Activated T-cell treated with anti-CD3 and anti-CD28 coated beads for 24 hours (primary cell): ENCODE measurements around the gene FDX2.
A peak's percentile ranks its signal among the peaks of the same experiment; 100 is the strongest.
"Not testable (repeated sequence)": the region's sequence is repeated elsewhere in the genome, so short reads cannot be mapped to it uniquely, and the experiment has no call there.

ENCODE experiments used
- DNase-seq: peaks from one replicate; pipeline ENCODE4 v3.0.0-alpha.2; 2020; ENCODE audit warnings: low read depth

FDX2 gene

DNA sequence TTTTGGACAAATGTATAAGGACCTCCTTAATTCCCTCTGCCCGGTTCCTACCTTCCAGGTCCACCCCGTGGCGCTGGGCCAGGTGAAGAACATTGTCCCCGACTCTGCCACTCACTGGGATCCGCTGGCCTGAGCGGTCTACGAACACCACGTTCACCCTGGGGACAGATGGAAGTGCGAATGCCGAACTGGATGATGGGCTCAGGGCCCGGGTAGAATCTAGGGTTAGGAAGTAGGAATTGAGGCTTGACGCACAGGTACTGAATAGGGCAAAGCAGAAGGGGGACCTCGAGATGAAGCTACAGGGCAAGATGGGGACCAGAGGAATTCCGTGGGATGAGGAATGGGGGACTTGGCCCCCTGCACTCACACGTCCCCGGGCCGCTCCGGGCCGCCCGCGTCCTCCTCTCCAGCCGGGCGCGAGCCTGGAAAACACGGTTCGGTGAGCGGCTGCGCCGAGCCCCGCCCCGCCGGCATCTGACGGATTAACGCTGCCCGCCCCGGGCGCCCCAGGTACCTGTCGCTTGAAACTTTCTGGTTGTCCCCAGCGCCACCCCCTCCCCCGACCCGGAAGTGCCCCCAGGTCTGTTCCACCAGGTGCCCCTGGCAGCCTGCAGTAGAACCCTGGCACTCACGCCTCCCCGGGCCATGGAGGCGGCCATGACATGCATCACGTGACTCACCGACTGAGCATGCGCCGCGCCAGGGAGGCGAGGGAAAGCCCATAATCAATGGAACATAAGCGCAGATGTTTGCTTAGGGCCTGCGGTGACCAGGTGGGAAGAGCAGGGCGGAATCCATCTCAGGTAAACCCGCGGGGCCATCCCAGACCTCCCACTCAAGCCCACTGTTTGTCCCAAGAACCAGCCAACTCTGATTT, at the start of gene FDX2:
Gene FDX2, minus strand, starts transcription at position 681 of the 880 bp plus-strand sequence. Its CDS starts 19 bp downstream, at position 662.
- DNase-seq: peak; percentile 88

DNA sequence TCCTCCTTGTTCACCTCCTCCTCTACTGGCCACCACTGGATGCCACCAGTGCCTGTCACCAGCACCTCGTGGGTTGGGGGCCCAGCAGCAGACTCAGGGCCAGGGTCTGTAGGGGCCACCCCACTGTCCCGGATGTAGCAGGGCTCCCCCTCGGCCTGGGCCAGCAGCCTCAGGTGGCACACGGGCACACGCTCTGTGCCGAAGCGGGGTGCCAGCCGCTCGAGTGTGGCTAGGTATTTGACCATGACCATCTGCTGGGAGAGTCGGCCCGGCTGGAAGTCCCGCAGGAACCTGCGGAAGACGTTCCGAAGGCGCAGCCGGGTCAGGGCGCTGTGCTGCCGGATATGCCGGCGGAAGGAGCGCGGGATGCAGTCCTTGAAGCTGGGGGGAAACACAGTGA, 49.7 kb upstream of the FDX2 start:
- DNase-seq: no peak

DNA sequence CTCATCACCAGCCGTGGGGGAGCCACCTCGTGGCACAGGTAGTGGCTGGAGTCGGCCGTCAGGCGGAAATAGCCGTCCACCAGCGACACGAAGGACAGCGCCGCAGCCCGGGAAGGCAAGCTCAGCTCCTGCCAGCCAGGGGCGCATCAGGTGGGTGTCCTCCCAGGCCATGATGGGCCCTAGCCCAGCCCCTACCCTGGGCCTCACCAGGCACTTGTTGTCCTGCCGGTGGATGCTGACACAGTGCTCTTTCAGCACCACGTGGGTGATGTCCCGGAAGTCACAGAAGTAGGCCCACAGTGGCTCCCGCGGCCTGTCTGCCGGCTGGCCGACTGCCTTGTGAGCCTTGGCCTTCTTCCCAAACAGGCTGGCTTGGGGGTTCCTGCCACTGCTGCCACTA, 48.8 kb upstream of the FDX2 start:
- no peak for DNase-seq

DNA sequence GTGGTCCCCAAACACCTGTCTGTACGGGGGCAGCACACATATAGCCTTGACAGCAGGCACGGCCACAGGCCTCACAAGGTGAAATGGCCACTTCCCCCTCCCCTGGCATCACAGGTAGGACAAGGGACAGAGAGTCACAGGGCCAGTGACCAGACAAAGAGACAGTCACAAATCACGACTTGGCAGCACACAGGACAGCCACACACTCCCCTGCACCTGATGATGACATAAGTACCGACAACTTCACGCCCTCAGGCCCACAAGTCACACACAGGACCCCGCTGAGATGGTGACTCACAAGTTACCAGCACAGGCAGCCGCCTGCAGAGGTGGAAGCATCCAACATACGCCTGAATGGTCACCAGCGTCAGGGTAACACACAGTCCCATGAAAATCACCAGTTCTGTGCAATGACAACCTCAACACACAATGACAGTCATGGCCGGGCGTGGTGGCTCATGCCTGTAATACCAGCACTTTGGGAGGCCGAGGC, 48.0 kb upstream of the FDX2 start:
- no peak for DNase-seq

DNA sequence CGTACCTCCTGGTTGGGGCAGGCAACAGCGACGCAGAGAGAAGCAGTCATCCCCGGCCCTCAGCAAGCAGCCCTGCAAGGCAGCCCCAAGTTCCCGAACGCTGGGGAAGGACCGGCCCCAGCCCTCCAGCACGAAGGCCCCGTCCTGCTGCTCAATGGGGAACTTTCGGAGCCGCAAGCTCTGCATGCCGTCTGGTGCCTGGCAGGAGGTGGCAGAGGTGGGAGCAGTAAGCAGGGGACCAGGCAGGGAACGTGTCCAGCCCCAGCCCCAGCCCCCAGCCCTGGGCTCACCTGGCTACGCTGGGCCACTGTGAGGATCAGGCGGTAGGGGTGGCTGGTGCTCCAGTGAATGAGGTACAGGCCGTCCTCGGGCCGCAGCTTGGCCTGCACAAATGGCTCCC, 46.4 kb upstream of the FDX2 start:
- DNase-seq: no peak

DNA sequence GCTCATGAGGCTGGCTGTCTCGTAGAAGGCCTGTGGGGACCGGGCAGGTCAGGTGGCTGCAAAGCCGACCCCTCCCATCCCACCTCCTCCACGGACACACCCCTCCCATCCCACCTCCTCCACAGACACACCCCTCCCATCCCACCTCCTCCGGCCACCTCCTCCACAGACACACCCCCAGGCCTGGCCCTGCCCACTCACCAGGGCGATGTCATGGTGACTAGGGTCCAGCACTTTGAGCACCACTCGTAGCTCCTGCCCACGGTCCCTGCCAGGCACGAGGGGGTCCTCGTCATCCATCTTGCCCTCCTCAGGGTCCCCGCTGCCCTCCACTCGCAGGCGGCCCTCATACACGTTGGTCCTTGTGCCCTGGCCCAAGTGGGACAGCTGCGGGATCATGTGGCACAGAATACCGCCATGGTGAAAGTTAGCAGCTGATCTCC, 45.8 kb upstream of the FDX2 start:
- DNase-seq: no peak

DNA sequence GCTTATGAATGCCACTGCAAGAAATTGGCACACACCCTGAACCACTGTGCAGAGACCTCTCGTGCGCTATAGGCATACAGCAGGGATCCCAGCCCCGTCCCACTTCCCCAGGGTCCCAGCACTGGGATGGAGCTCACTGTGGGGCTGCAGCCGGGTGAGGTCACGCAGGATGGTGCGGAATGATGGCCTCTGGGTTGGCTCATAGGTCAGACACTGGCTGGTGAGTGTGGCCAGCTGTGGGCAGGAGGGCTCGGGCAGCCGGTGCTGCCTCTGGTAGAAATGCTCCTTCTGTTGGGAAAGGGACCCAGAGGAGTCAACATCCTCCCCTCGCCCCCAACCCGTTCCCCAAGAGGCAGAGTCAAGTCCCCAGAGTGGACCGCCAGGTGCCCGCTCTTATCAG, 40.6 kb upstream of the FDX2 start:
- DNase-seq: no peak

DNA sequence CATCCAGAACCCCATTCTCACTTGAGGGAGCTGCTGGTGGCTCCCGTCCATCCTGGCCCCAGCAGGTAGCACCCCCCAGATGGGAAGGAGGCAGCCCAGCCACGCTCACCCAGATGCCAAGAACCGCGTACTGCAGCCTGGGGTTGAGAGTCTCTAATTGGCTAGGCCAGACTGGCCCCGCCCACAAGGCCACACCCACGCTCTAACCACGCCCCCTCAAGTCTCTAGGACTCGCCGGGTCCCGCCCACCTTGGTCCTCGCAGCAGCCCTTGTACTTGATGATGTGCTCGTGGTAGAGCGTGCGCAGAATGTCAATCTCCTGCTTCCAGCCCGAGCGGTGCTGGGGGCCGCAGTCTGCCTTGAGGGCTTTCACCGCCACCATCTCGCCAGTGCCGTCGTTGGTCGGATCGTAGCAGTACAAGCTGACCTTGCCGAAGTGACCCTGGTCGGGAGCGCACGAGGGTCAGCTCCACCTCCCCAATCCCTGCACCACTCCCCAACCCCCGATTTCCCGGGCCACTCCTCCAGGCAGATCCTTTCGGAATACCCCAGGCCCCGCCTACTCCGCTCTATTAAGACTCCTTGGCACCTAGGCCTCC, 38.1 kb upstream of the FDX2 start:
- DNase-seq: peak; percentile 45

DNA sequence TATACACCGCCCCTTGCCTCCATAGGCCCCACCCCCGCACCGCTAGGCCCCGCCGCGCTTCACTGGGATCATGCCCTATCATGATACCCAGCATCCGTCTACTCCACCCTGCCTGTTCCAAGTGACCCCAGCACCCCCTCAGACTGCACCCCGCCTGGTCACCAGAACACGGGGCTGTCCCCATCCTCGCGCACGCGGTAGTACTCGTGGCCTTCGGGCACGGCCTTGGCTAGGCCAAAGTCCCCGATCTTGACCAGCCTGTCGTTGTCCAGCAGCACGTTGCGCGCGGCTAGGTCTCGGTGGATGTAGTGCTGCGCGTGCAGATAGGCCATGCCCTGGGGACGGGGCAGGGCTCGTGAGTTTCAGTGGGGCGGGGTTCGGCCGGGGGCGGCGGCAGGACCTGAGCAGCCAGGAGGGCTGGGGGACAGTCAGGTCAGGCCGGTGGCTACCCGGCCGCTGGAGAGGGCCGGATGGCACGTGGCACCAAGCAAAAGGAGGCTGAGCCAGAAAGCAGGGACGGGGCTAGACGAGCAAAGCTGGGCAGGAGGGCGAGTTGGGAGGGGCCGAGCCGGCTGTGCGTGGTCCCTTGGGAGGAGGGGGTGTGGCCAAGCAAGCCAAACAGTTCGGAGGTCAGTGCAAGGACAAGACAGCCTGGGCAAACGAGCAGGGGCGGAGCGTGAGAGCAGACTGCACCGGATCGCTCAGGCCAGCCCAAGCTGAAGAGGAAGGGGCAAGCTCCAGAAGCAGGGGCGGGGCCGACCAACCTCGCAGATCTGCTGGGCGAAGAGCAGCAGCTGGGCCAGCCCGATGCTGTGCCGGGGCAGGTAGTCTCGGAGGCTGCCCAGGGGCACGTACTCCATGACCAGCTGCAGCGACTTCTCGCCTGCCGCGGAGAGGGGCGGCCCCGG, 37.2 kb upstream of the FDX2 start:
- no peak for DNase-seq

DNA sequence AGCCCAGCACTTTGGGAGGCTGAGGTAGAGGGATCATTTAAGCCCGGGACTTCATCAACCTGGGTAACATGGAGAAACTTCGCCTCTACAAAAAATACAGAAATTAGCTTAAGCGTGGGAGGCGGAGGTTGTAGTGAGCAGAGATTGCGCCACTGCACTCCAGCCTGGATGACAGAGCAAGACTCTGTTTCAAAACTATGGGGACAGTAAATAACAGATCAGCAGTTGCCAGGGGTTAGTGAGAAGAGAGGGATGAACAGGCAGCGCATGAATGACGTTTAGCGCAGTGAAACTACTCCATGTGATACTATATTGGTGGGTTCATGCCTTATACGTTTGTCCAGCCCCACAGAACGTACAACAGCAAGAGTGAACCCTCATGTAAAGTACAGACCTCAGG, 30.7 kb upstream of the FDX2 start:
- DNase-seq: no peak

DNA sequence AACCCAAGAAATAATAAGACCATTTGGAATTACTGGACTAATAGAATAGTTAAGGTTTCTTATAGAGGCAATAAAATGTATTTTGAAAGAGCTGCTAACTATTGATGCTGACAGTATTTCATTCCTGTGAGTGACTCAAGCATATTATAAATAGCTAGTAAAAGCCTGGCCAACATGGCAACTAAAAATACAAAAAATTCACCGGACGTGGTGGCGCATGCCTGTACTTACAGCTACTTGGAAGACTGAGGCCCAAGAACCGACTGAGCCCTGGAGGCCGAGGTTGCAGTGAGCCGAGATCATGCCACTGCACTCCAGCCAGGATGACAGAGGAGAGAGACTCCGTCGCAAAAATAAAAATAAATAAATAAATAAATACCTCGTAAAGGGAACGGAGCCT, 29.0 kb upstream of the FDX2 start:
- DNase-seq: no peak

DNA sequence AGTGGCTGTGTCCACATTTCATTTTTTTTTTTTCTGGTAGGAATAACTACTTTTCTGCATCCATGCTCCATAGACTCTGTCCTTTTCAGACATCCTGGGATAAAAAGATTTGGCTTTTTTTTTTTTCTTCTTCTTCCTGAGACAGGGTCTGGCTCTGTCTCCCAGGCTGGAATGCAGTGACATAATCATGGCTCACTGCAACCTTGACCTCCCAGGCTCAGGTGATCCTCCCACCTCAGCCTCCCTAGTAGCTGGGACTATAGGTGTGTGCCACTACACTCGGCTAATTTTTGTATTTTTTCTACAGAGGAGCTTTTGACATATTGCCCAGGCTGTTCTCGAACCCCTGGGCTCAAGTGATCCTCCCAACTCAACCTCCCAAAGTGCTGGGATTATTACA, 27.7 kb upstream of the FDX2 start:
- no peak for DNase-seq

DNA sequence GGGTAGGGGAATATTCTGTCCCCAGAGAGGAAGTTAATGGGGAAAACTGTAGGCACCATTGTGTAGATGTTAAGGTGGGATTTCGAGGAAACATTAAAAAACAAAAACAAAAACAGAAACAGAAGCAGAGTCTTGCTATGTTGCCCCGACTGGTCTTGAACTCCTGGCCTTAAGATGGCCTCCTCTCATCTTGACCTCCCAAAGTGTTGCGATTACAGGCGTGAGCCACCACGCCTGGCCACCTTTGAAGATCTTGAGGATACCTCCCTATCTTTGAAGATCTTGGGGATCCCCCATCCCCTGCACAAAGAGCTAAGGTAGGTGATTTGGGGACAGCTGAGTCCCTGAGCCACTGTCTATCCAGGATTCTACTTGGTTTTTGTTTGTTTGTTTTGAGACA, 24.2 kb upstream of the FDX2 start:
- no peak for DNase-seq

DNA sequence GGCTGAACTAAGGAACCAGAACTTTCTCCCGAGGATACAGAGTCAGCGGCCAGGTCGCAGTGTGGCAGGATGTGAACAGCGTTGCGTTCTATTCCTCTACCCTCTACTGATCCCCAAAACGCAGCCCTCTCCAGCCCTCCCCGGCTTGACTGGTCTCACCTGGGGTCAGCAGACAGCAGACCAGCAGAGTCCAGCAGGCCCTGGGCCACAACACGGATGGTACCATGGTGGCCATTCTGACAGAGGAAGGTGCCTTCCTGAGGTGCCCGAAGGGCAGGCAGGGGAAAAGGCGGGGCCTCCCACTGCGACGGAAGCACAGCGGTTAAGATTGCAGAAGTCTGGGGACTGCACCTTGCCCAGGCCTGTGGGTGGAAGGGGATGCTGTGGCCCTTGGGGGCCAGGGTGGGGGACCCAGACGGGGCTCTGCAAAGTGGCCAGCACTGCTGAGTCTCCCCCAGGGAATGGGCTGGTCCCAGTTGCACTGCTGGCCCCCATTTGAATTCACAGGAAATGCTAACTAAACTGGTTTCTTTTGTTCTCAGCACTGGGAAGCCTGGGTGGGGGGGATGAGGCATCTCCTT, 23.7 kb upstream of the FDX2 start, which contains the start of gene ICAM3:
Gene ICAM3, minus strand, starts transcription at position 245 of the 581 bp plus-strand sequence. Its CDS starts 10 bp downstream, at position 235.
- DNase-seq: peak; percentile 60

DNA sequence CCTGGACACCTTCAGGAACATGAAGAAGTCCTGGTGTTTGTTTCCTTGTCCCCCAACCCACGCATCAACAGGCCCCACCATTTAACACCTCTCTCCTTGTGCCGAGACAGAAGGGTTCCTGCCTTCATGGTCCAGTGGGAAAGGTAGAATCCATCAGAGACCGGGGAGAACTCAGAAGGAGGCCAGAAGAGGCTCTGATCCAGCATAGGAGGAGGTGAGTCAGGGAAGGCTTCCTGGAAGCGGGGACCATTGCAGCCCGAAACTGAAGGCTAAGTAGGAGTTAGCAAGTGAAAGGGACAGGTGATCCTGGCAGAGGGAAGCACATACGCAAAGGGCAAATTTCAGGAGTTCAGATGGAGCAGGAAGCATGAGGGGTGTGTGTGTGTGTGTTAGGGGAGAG, 23.1 kb upstream of the FDX2 start:
- no peak for DNase-seq

DNA sequence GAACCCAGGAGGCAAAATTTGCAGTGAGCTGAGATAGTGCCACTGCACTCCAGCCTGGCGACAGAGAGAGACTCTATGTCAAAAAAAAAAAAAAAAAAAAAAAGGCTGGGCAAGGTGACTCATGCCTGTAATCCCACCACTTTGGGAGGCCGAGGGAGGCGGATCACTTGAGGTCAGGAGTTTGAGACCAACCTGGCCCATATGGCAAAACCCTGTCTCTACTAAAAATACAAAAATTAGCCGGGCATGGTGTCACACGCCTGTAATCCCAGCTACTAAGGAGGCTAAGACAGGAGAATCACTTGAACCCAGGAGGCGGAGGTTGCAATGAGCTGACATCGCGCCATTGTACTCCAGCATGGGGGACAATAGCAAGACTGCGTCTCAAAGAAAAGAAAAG, 20.9 kb upstream of the FDX2 start:
- not testable (repeated sequence) for DNase-seq

DNA sequence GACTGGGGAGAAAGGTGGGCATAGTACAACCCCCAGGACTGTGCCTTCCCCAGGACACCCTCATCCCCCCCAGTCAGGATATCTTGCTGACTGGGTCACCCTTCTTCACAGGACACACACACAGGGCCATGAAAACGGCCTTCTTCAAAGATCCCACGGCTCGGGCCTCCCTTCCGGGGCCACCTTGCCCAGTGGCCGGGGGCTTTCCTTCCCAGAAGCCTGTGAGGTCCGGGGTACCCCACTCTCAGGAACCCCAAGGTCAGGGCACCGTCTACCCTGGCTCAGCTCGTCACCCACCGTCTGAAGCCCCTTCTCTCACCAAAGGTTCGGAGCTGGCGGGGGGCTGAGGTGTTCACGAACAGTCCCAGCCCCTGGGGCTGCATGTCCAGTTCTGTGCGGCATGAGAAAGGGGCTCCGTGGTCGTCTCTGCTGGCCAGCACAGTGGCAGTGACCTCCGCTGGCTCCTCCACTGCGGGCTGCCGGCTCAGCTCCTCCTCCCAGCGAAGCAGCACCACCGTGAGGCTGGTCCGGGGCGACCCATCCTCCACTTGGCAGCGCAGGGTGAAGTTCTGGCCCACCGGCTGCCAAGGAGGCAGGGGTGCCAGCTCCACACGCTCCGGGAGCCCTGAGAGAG, 19.7 kb upstream of the FDX2 start:
- DNase-seq: no peak

DNA sequence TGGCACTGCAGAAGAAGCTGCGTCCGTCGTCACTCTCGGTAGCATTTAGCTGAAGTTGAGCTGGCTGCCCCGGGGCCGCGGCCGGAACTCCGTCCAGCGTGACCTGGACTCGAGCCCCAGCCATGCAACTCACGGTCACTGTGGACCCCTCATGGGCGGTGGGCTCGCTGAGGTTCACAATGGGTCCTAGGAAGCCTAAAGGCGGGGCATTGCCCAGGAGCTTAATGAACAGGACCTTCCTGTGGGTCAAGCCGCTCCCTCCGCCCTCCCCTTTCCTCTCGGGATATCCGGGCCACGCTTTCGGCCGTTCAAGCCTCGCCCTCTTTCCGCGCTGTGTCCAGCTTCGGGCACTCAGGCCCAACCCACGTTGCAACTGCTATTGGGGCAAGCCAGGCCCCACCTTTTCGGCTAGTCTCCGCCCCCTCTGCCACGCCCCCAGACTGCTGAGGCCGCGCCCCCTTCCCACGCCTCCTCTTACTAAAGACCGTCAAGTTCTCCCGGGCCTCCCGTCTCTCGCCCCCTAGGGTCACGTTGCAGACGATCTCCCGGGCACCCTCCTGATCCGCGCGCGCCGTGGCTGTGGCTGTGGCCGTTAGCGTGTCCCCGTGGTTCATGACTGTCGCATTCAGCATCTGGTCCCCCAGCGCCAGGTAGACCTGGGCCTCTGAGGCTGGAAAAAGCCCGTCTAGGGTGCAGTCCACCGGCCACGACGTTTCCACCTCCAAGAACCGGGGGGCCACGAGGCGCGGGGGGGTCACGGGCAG, 19.0 kb upstream of the FDX2 start:
- DNase-seq: peak; percentile 41

DNA sequence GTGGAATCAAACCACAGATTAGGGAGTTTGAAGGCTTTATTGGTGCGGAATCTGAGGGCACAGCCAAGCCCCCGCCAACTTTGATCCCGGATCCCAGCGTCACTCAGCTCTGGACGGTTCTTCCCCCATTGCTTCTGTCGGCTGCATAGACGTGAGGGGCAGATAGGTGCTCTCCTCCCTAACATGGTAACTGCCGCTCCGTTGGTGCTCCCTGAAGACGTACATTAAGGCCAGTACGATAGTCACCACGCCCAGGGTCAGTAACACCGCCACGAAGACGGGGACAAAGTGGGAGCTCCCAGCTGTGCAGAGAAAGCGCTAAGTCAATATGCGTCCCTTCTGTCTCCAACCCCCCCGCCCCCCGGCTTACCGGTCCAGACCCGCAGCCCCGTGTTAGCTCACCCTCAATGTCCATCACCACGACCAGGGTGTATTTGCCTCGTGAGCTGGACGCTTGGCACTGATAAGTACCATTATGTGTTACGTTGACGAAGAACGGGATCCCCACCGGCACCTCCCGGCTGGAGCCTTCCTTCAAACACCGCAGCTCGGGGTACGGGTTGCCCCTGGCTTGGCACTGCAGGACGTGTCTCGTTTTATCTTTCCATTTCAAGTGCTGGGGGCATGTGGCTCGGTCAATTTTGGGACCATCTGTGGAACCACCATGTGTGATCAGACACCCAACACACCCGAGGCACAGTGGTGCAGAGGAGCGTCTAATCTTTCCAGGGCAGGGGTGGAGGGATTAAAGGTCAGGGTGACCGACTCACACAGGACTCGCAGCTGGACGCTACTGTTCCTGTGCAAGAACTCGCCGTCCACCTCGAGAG, 18.2 kb upstream of the FDX2 start:
- no peak for DNase-seq
